ENCODE results near the gene DCDC1. TPM values are rescaled to one million over a fixed set of nuclear protein-coding genes. Genes with fewer than 3 reads are reported as not detected.

DCDC1 gene
- total RNA-seq, 1 donor from 2014 or later: 0.93 TPM

GRCh38 chr11:31131760-31132159 lies 237.8 kb downstream of the DCDC1 start:
- H3K27me3 ChIP-seq: no peaks in the 10 kb centered on the region
- H3K27ac ChIP-seq: no peak overlapping the region
- no peaks in the 10 kb centered on the region for H3K4me1 ChIP-seq
- DNase-seq: no peak
- TF ChIP-seq, protein P1, sequence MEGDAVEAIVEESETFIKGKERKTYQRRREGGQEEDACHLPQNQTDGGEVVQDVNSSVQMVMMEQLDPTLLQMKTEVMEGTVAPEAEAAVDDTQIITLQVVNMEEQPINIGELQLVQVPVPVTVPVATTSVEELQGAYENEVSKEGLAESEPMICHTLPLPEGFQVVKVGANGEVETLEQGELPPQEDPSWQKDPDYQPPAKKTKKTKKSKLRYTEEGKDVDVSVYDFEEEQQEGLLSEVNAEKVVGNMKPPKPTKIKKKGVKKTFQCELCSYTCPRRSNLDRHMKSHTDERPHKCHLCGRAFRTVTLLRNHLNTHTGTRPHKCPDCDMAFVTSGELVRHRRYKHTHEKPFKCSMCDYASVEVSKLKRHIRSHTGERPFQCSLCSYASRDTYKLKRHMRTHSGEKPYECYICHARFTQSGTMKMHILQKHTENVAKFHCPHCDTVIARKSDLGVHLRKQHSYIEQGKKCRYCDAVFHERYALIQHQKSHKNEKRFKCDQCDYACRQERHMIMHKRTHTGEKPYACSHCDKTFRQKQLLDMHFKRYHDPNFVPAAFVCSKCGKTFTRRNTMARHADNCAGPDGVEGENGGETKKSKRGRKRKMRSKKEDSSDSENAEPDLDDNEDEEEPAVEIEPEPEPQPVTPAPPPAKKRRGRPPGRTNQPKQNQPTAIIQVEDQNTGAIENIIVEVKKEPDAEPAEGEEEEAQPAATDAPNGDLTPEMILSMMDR (IDR thresholded peaks at IDR 0.05): no peak
- intact Hi-C loops (cut with DNase I): no loop called here
- no peaks in the 10 kb centered on the region for H3K9me3 ChIP-seq
- no peak for ATAC-seq
- no peak overlapping the region for H3K4me3 ChIP-seq
- H3K36me3 ChIP-seq: no peaks in the 10 kb centered on the region

DNA sequence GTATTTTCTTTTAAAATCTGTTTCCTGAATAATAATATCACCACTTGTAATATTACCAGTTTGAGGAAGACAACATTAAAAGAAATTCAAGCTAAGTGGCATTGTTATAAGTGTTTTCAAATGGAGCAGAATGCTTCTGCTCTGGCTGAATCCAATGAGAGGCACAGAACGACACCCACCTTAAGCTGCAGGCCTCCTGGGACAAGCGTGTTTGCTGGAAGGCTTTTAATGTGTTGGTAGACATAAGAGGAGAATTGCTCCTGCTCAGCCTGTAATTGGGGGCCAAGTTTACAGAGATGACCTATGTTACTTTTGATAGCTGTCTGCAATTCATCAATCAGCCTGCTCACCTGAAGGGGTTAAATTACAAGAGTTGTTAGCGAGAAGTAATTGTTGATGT lies 242.2 kb downstream of the DCDC1 start:
- no peak overlapping the region for H3K27ac ChIP-seq
- no peaks in the 10 kb centered on the region for H3K9me3 ChIP-seq
- H3K4me3 ChIP-seq: no peak overlapping the region
- no peaks in the 10 kb centered on the region for H3K27me3 ChIP-seq
- ATAC-seq: no peak
- TF ChIP-seq, protein P1 (IDR thresholded peaks at IDR 0.05): no peak
- no peak for DNase-seq
- H3K36me3 ChIP-seq: no peaks in the 10 kb centered on the region
- intact Hi-C loops (cut with DNase I): no loop called here
- no peaks in the 10 kb centered on the region for H3K4me1 ChIP-seq

GRCh38 chr11:31120428-31120827 lies 249.1 kb downstream of the DCDC1 start:
- TF ChIP-seq, protein P1 (IDR thresholded peaks at IDR 0.05): no peak
- Histone ChIP-seq H3K4me3 (no peak overlapping the region), H3K27me3 (no peaks in the 10 kb centered on the region), H3K36me3 (no peaks in the 10 kb centered on the region), H3K27ac (no peak overlapping the region), H3K4me1 (no peaks in the 10 kb centered on the region), H3K9me3 (no peaks in the 10 kb centered on the region)
- ATAC-seq (no peak), DNase-seq (no peak)
- intact Hi-C loops (cut with DNase I): no loop called here

DNA sequence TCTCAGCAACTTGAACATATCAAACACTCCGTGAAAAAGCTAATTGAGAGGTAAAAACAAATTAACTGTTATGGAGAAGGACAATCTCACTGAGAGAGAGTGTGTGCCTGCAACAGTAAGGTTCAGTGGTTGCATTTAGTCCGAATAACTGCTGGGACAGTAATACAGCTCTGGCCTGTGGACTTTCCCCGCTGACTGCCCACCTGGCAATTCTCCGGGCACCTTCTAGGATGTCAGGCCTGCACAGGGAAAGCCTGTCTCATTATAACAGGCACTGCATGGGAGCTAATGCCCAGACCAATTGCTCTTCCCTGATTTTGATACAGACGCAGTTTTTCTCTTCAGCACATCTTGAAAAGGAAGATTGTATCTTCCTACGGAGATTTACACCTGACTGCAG lies 251.0 kb downstream of the DCDC1 start:
- Histone ChIP-seq H3K9me3 (no peaks in the 10 kb centered on the region), H3K4me1 (no peaks in the 10 kb centered on the region), H3K4me3 (no peak overlapping the region), H3K27ac (no peak overlapping the region), H3K36me3 (no peaks in the 10 kb centered on the region), H3K27me3 (no peaks in the 10 kb centered on the region)
- ATAC-seq (no peak), DNase-seq (no peak)
- TF ChIP-seq, protein P1 (IDR thresholded peaks at IDR 0.05): no peak
- intact Hi-C loops (cut with DNase I): no loop called here

DNA sequence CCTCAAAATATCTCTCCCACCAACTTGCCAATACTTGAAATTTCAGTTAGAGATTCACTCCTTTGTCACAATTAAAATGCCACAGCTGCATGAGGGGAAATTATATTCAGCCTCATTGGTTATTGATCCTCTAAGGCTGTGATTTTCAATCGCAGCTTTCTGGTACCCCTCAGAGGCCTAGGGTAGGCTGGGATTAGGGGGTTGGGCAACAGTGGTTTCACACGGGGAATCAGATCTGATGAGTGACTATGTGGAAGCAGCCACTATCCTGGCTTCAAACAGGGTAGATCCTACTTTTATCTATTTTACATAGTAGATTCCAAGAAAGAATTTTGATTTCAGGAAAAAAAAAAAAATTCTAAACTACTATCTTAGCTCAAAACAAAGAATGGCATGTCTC lies 252.5 kb downstream of the DCDC1 start:
- H3K9me3 ChIP-seq: no peaks in the 10 kb centered on the region
- DNase-seq (no peak), ATAC-seq (no peak)
- H3K36me3 ChIP-seq: no peaks in the 10 kb centered on the region
- H3K27ac ChIP-seq: no peak overlapping the region
- intact Hi-C loops (cut with DNase I): no loop called here
- TF ChIP-seq, protein P1 (IDR thresholded peaks at IDR 0.05): no peak
- no peaks in the 10 kb centered on the region for H3K4me1 ChIP-seq
- H3K4me3 ChIP-seq: no peak overlapping the region
- no peaks in the 10 kb centered on the region for H3K27me3 ChIP-seq

DNA sequence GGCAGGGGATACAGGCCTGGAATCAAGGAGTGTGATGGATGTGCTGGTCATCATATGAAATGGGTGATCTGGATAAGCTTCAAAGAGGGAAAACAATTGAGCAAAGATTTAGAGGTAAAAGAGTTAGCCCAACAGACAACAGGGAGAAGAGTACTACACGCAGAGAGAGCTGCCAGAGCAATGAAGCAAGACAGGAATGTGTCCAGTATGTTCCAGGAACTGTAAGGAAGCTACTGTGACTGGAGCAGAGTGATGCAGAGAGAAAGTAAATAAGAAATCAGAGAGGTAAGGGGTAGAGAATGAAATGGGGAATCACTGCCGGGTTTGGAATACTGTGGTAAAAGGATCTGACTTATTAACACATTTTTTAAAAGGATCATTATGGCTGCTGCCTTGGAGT lies 255.1 kb downstream of the DCDC1 start:
- ATAC-seq: no peak
- intact Hi-C loops (cut with DNase I): no loop called here

More for the DNA sequence above, 255.1 kb downstream of the DCDC1 start:
- no peaks in the 10 kb centered on the region for H3K36me3 ChIP-seq
- TF ChIP-seq, protein P1 (IDR thresholded peaks at IDR 0.05): no peak
- no peaks in the 10 kb centered on the region for H3K4me1 ChIP-seq
- no peak overlapping the region for H3K4me3 ChIP-seq
- no peak overlapping the region for H3K27ac ChIP-seq
- H3K9me3 ChIP-seq: no peaks in the 10 kb centered on the region
- H3K27me3 ChIP-seq: no peaks in the 10 kb centered on the region
- no peak for DNase-seq
